Chondrocyte (in vitro differentiated cells): ENCODE measurements around the gene IGLON5. TPM values are rescaled to one million over a fixed set of nuclear protein-coding genes. Genes with fewer than 3 reads are reported as not detected.
A peak's percentile ranks its signal among the peaks of the same experiment; 100 is the strongest.

Source experiments
- DNase-seq: peaks from one replicate; pipeline ENCODE4 v3.0.0; 2021; ENCODE audit warnings: mixed read lengths, low spot score
- H3K27ac Mint-ChIP-seq: one replicate; pipeline ENCODE4 v1.8.0; 2021; ENCODE audit warnings: mild to moderate bottlenecking, moderate library complexity, mixed read lengths; ENCODE audit not compliant: unreplicated experiment
- H3K27me3 Mint-ChIP-seq: 2 replicates; pipeline ENCODE4 v1.8.0; 2021; ENCODE audit warnings: low read depth, mixed read lengths
- H3K36me3 Mint-ChIP-seq: 2 replicates; pipeline ENCODE4 v1.8.0; 2021; ENCODE audit warnings: low read depth, mixed read lengths
- H3K4me1 Mint-ChIP-seq: 2 replicates; pipeline ENCODE4 v1.8.0; 2021; ENCODE audit warnings: low read depth, mild to moderate bottlenecking, mixed read lengths
- H3K4me3 Mint-ChIP-seq: one replicate; pipeline ENCODE4 v1.8.0; 2021; ENCODE audit warnings: mild to moderate bottlenecking, moderate library complexity, mixed read lengths; ENCODE audit not compliant: unreplicated experiment
- H3K9me3 Mint-ChIP-seq: 2 replicates; pipeline ENCODE4 v1.8.0; 2021; ENCODE audit warnings: low read depth, mixed read lengths
- CTCF ChIP-seq: fragments of 200-600 bp; sonication (generic); IDR thresholded peaks from 2 replicates; pipeline ENCODE4 v1.5.0; 2021; ENCODE audit warnings: antibody characterized with exemption, mild to moderate bottlenecking, moderate library complexity
- total RNA-seq: library from RNA; stranded (reverse); gene quantifications from 3 replicates; pipeline ENCODE4 v1.2.1, GENCODE V29; 2021

The IGLON5 gene
- total RNA-seq, 1 donor from 2014 or later, result 0.07 TPM

DNA sequence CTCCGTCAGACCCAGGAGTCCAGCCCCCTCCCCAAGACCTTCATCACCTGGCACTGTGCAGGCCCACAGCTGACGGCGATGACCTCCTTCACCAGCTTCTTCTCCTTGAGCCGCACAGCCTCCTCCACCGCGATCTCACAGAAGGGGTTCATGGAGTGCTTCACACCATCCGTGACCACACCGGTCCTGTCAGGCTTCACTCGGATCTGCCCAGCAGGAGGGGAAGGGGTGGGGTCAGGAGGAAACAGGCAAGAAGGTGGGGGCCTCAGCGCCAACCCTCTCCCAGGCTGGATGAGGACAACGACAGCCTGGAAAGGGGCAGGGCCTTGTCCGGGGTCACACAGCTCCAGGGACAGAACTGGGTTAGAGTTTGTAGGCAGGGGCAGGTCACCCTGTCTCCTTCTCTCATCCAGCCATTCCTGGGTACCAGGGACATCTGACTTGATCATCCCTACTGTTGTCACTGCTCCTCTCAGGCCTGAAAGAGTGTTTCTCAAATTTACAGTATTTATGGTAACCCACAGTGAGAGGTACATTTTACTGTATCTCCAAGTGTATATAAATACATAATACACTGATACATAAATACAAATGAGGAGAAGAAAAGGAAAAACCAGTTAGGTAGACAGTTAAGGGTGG lies 42.8 kb downstream of the IGLON5 start:
- Mint-ChIP-seq H3K27ac (no peak overlapping the region), H3K36me3 (peaks cover 13% of the 10 kb centered on the region), H3K4me1 (peaks cover 11% of the 10 kb centered on the region), H3K27me3 (no peaks in the 10 kb centered on the region), H3K4me3 (no peak overlapping the region), H3K9me3 (no peaks in the 10 kb centered on the region)
- no peak for TF ChIP-seq CTCF
- no peak for DNase-seq

- DNase-seq, result no peak
- Mint-ChIP-seq H3K9me3 (no peaks in the 10 kb centered on the region), H3K36me3 (peaks cover 12% of the 10 kb centered on the region), H3K27ac (no peak overlapping the region), H3K4me3 (no peak overlapping the region), H3K4me1 (peaks cover 16% of the 10 kb centered on the region), H3K27me3 (no peaks in the 10 kb centered on the region)
- no peak for TF ChIP-seq CTCF
Observed at GRCh38 chr19:51354742-51355148, 43.3 kb downstream of the IGLON5 start.

DNA sequence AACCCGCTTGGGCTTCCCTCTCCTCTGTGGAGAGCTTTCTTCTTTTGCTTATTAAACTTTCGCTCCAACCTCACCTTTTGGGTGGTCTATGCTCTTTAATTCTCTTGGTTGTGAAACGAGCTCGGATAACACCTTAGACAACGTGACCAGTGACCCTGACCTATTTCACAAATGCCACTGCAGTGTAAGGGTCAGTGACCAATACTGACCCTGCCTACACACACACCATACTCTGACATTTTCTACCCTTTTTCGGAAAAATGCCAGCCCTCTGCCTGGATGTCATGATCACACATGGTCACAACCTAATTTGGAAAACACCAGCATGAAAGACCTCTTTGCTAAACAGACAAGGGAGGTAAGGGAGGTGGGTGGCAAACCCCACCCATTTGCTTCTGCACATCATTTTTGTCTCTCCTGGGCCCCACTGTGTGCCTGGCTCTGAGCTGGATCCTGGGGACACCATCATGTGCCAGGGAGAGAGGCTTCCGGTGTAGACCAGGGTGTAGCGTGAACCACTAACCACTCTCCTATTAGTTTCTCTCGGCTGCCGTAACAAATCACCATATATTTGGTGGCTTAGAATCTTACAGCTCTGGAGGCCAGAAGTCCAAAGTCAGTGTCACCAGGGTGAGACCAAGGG lies 44.8 kb downstream of the IGLON5 start:
- Mint-ChIP-seq H3K36me3 (peaks cover 9% of the 10 kb centered on the region), H3K4me3 (no peak overlapping the region), H3K27me3 (no peaks in the 10 kb centered on the region), H3K27ac (no peak overlapping the region), H3K9me3 (no peaks in the 10 kb centered on the region), H3K4me1 (peaks cover 17% of the 10 kb centered on the region)
- no peak for DNase-seq
- TF ChIP-seq CTCF, result no peak

- no peak overlapping the region for H3K27ac Mint-ChIP-seq
- peaks cover 23% of the 10 kb centered on the region for H3K4me1 Mint-ChIP-seq
- H3K4me3 Mint-ChIP-seq, result no peak overlapping the region
- TF ChIP-seq CTCF, result no peak
- DNase-seq, result no peak
- H3K27me3 Mint-ChIP-seq, result no peaks in the 10 kb centered on the region
- no peaks in the 10 kb centered on the region for H3K36me3 Mint-ChIP-seq
- no peaks in the 10 kb centered on the region for H3K9me3 Mint-ChIP-seq
Observed at GRCh38 chr19:51357952-51358351, 46.5 kb downstream of the IGLON5 start.

DNA sequence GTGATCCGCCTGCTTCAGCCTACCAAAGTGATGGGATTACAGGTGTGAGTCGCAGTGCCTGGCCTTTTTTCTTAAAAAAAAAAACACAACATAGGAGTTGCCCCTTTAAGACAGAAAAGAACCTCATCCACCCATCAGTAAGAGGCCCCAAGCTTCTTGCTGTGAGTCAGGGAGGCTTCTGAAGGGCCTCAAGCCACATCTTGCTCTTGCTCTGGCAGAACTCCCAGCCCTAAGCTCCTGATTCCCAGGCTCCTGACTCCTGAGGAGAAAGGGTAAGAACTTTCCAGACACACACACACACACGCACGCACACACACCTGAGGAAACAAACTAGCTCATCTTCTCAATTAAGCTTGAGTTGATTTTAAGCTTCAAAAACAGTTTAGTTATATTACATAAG lies 47.9 kb downstream of the IGLON5 start:
- H3K4me3 Mint-ChIP-seq, result no peak overlapping the region
- DNase-seq, result no peak
- peak overlapping the region; percentile 91 for H3K27ac Mint-ChIP-seq
- H3K9me3 Mint-ChIP-seq, result no peaks in the 10 kb centered on the region
- H3K27me3 Mint-ChIP-seq, result no peaks in the 10 kb centered on the region
- H3K36me3 Mint-ChIP-seq, result no peaks in the 10 kb centered on the region
- peaks cover 34% of the 10 kb centered on the region for H3K4me1 Mint-ChIP-seq
- TF ChIP-seq CTCF, result no peak
